Uterus (tissue), 2 donors: Measurements from ENCODE around the gene CCL17.

Experiments used
- CTCF ChIP-seq, 4 experiments: fragments of 200-600 bp in 2 of 4; fragments of 450-650 bp in 2 of 4; sonication (generic) in 2 of 4; IDR thresholded peaks; one replicate each; pipeline ENCODE4 v1.5.1; 2016 to 2019; ENCODE audit warnings: antibody characterized with exemption in 4 of 4, mild to moderate bottlenecking in 2 of 4, moderate library complexity in 1 of 4
- POLR2A ChIP-seq, 2 donors: fragments of 450-650 bp; IDR thresholded peaks; one replicate each; pipeline ENCODE4 v1.6.1; 2016; ENCODE audit warnings: antibody characterized with exemption in 2 of 2, mild to moderate bottlenecking in 1 of 2, moderate library complexity in 1 of 2

- TF ChIP-seq CTCF (IDR thresholded peaks at IDR 0.05), result no peak
- TF ChIP-seq POLR2A (IDR thresholded peaks at IDR 0.05), result no peak
Measured at GRCh38 chr16:57403965-57404817, at the start of gene CCL17.
